HG02642 (cell line): ENCODE results near the gene TMEM50B.

ENCODE experiments used
- ATAC-seq: cut with Tn5 transposase; IDR thresholded peaks from one replicate; pipeline ENCODE4 v1.9.1; 2021; ENCODE audit warnings: mild to moderate bottlenecking; ENCODE audit not compliant: unreplicated experiment, poor library complexity

Gene TMEM50B

DNA sequence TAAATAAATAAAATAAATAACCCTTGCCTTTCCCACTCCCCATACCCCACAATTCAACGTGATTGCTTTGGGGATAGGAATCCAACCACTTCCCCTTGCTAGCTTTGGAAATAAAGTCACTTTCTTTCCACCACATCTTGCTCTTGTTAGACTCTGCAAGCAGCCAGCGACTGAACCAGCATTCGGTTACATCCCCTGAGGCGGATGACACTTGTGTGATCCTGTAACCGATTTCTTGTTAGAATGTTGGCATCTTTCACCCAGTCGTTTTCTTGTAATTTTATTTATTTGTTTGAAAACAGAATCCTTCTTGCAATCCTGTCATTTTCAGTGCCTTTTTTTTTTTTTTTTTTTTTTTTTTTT is 78.2 kb downstream of the TMEM50B start:
- ATAC-seq: no peak
